22Rv1 (cell line): ENCODE data around the gene TSPAN1.

Experiments
- ZFX ChIP-seq: fragments of 450-650 bp; IDR thresholded peaks from 2 replicates; pipeline ENCODE4 v1.6.1; 2017; ENCODE audit warnings: antibody characterized with exemption, borderline replicate concordance
- TF ChIP-seq, protein P1 (sequence below): fragments of 450-650 bp; IDR thresholded peaks from 2 replicates; pipeline ENCODE4 v1.5.1; 2017; ENCODE audit warnings: mild to moderate bottlenecking

GRCh38 chr1:46205791-46206190 is 30.9 kb downstream of the TSPAN1 start:
- TF ChIP-seq, protein P1, sequence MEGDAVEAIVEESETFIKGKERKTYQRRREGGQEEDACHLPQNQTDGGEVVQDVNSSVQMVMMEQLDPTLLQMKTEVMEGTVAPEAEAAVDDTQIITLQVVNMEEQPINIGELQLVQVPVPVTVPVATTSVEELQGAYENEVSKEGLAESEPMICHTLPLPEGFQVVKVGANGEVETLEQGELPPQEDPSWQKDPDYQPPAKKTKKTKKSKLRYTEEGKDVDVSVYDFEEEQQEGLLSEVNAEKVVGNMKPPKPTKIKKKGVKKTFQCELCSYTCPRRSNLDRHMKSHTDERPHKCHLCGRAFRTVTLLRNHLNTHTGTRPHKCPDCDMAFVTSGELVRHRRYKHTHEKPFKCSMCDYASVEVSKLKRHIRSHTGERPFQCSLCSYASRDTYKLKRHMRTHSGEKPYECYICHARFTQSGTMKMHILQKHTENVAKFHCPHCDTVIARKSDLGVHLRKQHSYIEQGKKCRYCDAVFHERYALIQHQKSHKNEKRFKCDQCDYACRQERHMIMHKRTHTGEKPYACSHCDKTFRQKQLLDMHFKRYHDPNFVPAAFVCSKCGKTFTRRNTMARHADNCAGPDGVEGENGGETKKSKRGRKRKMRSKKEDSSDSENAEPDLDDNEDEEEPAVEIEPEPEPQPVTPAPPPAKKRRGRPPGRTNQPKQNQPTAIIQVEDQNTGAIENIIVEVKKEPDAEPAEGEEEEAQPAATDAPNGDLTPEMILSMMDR = no peak
- no peak for TF ChIP-seq ZFX
